ENCODE results near the gene NBAS. TPM values are rescaled to one million over a fixed set of nuclear protein-coding genes. Genes with fewer than 3 reads are reported as not detected.

The NBAS gene
- total RNA-seq, 2 donors from 2014 or later = 29.3 to 32.5 TPM

- no peaks in the 10 kb centered on the region for H3K4me1 Mint-ChIP-seq
- no peaks in the 10 kb centered on the region for H3K36me3 Mint-ChIP-seq (ENCODE audit: low read depth)
- H3K27me3 Mint-ChIP-seq = peaks cover 59% of the 10 kb centered on the region
- H3K27ac Mint-ChIP-seq = no peak overlapping the region
- H3K9me3 ChIP-seq (ENCODE audit: control insufficient read depth, low read length, poor library complexity, severe bottlenecking) = no peaks in the 10 kb centered on the region
- ATAC-seq = no peak
- no peak for DNase-seq
- H3K4me3 Mint-ChIP-seq = no peak overlapping the region
These were observed 21.7 kb upstream of the NBAS start for GRCh38 chr2:15582710-15583357.

- ATAC-seq (no peak), DNase-seq (no peak)
- no peaks in the 10 kb centered on the region for H3K36me3 Mint-ChIP-seq (ENCODE audit: low read depth)
- H3K9me3 ChIP-seq (ENCODE audit: control insufficient read depth, low read length, poor library complexity, severe bottlenecking) = no peaks in the 10 kb centered on the region
- peaks cover 4% of the 10 kb centered on the region for H3K4me1 Mint-ChIP-seq
- no peak overlapping the region for H3K27ac Mint-ChIP-seq
- H3K27me3 Mint-ChIP-seq = peaks cover 50% of the 10 kb centered on the region
- H3K4me3 Mint-ChIP-seq = no peak overlapping the region
These were observed 19.3 kb upstream of the NBAS start for GRCh38 chr2:15580451-15580850.

DNA sequence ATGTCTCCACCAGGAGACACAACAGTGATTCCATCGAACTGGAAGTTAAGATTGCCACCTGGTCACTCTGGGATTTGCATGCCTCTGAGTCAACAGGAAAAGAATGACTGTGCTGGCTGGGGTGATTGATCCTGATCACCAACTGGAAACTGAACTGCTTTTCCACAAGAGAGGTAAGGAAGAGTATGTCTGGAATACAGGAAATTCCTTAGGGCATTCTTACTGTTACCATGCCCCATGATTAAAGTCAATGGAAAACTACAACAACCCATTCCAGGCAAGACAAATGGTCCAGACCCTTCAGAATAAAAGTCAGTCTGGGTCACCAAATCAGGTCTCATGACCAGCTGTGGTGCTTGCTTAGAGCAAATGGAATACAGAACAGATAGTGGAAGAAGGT is 18.5 kb upstream of the NBAS start:
- no peaks in the 10 kb centered on the region for H3K36me3 Mint-ChIP-seq (ENCODE audit: low read depth)
- H3K4me3 Mint-ChIP-seq = no peak overlapping the region
- H3K4me1 Mint-ChIP-seq = peaks cover 4% of the 10 kb centered on the region
- DNase-seq = no peak
- ATAC-seq = no peak
- H3K9me3 ChIP-seq (ENCODE audit: control insufficient read depth, low read length, poor library complexity, severe bottlenecking) = no peaks in the 10 kb centered on the region
- peaks cover 42% of the 10 kb centered on the region for H3K27me3 Mint-ChIP-seq
- no peak overlapping the region for H3K27ac Mint-ChIP-seq

DNA sequence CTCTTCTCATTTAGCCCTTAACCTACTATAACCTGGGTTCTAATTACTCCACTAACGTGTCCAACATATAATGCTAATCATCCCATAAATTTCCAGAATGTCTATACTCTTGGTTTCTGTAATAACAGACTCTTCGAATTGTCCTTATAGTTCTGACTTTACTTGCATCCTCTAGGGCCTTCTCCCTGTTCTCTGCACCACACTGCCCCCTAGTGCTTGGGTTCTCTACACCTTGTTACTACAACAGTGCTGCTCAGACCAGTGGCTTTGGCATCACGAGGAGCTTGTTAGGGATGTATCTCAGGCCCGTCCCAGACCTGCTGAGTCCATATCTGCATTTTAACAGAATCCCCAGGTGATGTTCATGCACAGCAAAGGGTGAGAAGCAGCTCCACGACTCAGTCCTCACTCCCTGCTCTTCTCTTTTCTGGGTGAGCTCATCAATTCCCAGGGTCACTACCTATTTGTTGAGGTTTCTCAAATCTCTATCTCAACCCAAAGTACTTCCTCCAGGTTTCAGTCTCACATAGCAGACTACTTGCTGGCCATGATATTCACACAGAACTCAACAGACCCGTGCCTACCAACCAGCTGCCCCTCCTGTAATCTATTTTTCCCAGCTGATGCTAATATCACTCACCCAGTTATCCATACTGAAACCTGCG is 16.1 kb upstream of the NBAS start:
- Mint-ChIP-seq H3K27me3 (peaks cover 19% of the 10 kb centered on the region), H3K4me1 (peaks cover 4% of the 10 kb centered on the region), H3K36me3 (ENCODE audit: low read depth) (no peaks in the 10 kb centered on the region), H3K4me3 (no peak overlapping the region), H3K27ac (no peak overlapping the region)
- no peaks in the 10 kb centered on the region for H3K9me3 ChIP-seq (ENCODE audit: control insufficient read depth, low read length, poor library complexity, severe bottlenecking)
- DNase-seq (peak; percentile 59 to 87 (median 66)), ATAC-seq (peak; percentile 99)

- H3K27me3 Mint-ChIP-seq = peaks cover 18% of the 10 kb centered on the region
- H3K4me1 Mint-ChIP-seq = no peaks in the 10 kb centered on the region
- H3K27ac Mint-ChIP-seq = no peak overlapping the region
- no peaks in the 10 kb centered on the region for H3K9me3 ChIP-seq (ENCODE audit: control insufficient read depth, low read length, poor library complexity, severe bottlenecking)
- H3K4me3 Mint-ChIP-seq = no peak overlapping the region
- ATAC-seq (no peak), DNase-seq (no peak)
- no peaks in the 10 kb centered on the region for H3K36me3 Mint-ChIP-seq (ENCODE audit: low read depth)
These were observed 10.6 kb upstream of the NBAS start for GRCh38 chr2:15571729-15572128.

- DNase-seq (no peak), ATAC-seq (no peak)
- no peaks in the 10 kb centered on the region for H3K9me3 ChIP-seq (ENCODE audit: control insufficient read depth, low read length, poor library complexity, severe bottlenecking)
- H3K4me1 Mint-ChIP-seq = no peaks in the 10 kb centered on the region
- H3K36me3 Mint-ChIP-seq (ENCODE audit: low read depth) = no peaks in the 10 kb centered on the region
- H3K4me3 Mint-ChIP-seq = no peak overlapping the region
- H3K27me3 Mint-ChIP-seq = peaks cover 18% of the 10 kb centered on the region
- H3K27ac Mint-ChIP-seq = no peak overlapping the region
These were observed 9.0 kb upstream of the NBAS start for GRCh38 chr2:15570104-15570503.

- Mint-ChIP-seq H3K27me3 (peaks cover 29% of the 10 kb centered on the region), H3K4me3 (no peak overlapping the region), H3K27ac (no peak overlapping the region), H3K36me3 (ENCODE audit: low read depth) (no peaks in the 10 kb centered on the region), H3K4me1 (no peaks in the 10 kb centered on the region)
- H3K9me3 ChIP-seq (ENCODE audit: control insufficient read depth, low read length, poor library complexity, severe bottlenecking) = no peaks in the 10 kb centered on the region
- ATAC-seq (no peak), DNase-seq (no peak)
These were observed 7.7 kb upstream of the NBAS start for GRCh38 chr2:15568874-15569273.

GRCh38 chr2:15566912-15567311 is 5.8 kb upstream of the NBAS start:
- ATAC-seq = no peak
- no peak for DNase-seq
- no peak overlapping the region for H3K27ac Mint-ChIP-seq
- no peak overlapping the region for H3K4me3 Mint-ChIP-seq
- peaks cover 2% of the 10 kb centered on the region for H3K4me1 Mint-ChIP-seq
- H3K36me3 Mint-ChIP-seq (ENCODE audit: low read depth) = peaks cover 2% of the 10 kb centered on the region
- H3K27me3 Mint-ChIP-seq = peaks cover 25% of the 10 kb centered on the region
- no peaks in the 10 kb centered on the region for H3K9me3 ChIP-seq (ENCODE audit: control insufficient read depth, low read length, poor library complexity, severe bottlenecking)

DNA sequence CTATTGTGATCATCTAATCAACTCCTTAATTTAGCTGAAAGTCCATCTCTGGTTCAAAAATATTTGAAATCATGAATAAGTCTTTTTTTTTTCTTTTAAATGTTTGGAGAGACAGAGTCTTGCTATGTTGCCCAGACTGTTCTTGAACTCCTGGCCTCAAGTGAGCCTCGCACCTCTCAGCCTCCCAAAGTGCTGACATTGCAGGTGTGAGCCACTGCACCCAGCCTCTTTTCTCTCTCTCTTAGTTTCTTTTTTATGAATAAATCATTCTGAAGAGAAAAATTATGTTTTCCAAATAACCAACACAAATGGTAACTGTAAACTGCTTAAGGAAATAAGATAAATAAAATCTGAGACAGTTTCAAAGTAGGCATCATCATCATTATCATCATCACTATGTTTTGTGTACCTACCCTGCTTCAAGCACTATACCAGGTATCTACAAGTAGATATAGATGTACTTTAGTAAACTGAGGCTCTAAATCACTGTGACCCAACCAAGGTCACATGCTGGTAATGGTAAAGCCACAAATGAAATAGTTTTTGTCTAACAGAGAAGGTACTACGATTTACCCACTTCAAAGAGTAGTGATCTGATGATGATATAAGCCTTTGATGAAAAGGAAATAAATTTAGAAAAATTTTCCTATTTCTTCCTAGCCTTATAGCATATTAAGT is 5.0 kb upstream of the NBAS start:
- Mint-ChIP-seq H3K4me1 (peaks cover 9% of the 10 kb centered on the region), H3K4me3 (no peak overlapping the region), H3K36me3 (ENCODE audit: low read depth) (peaks cover 2% of the 10 kb centered on the region), H3K27ac (no peak overlapping the region), H3K27me3 (peaks cover 20% of the 10 kb centered on the region)
- DNase-seq (no peak), ATAC-seq (no peak)
- no peaks in the 10 kb centered on the region for H3K9me3 ChIP-seq (ENCODE audit: control insufficient read depth, low read length, poor library complexity, severe bottlenecking)

DNA sequence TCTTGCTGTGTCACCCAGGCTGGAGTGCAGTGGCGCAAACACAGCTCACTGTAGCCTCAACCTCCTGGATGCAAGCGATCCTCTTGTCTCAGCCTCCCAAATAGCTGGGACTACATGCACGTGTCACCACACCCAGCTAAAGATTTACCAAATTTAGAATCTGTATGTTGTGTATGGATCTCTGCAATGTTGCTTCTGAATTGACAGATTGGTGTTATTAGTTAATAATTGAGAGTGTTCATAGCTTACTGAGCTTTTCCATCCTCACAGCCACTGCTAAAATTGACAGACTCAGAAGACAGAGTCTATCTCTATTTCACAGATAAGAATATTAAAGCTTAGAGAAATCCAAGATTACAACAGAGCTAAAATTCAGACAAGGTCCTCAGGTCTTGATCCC is 4.3 kb upstream of the NBAS start:
- H3K4me1 Mint-ChIP-seq = peaks cover 12% of the 10 kb centered on the region
- H3K4me3 Mint-ChIP-seq = no peak overlapping the region
- peaks cover 19% of the 10 kb centered on the region for H3K27me3 Mint-ChIP-seq
- H3K27ac Mint-ChIP-seq = no peak overlapping the region
- peaks cover 2% of the 10 kb centered on the region for H3K36me3 Mint-ChIP-seq (ENCODE audit: low read depth)
- no peak for ATAC-seq
- no peak for DNase-seq
- no peaks in the 10 kb centered on the region for H3K9me3 ChIP-seq (ENCODE audit: control insufficient read depth, low read length, poor library complexity, severe bottlenecking)

DNA sequence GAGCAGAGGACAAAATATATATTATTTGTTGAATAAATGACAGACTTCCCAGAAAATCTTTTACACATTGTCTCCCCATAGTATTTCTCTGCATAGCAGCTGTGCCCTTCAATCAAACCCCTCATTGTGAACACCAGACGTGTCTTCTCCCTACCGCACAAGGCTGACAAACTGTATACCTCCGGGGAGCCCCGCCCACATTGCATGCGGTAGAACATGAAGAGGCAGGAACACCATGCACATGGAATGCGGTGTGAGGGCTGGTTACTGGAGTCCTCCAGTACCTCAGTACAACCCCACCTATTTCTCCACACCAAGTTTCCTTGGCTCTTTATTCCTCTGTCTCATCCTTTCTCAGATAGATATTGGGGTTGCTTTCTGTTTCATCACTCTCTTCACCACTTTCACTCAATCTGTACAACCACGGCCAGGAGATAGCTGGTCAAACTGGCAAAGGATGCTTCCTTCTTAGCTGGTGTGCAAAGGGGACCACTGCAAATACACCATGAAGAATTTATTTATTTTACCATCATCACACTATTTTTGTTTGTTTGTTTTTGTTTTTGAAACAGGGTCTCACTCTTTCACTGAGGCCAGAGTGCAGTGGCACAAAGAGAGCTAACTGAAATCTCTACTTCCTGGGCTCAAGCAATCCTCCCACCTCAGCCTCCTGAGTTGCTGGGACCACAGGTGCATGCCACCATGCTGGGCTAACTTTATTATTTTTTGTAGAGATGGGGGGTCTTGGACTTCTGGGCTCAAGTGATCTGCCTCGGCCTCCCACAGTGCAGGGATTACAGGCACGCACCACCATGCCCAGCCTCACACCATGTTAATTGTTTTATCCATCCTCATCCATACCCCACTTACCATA is 2.3 kb upstream of the NBAS start:
- Mint-ChIP-seq H3K4me3 (peak overlapping the region; percentile 60), H3K4me1 (peaks cover 27% of the 10 kb centered on the region), H3K27ac (peak overlapping the region; percentile 0), H3K36me3 (ENCODE audit: low read depth) (peaks cover 2% of the 10 kb centered on the region), H3K27me3 (peaks cover 11% of the 10 kb centered on the region)
- DNase-seq (no peak), ATAC-seq (no peak)
- no peaks in the 10 kb centered on the region for H3K9me3 ChIP-seq (ENCODE audit: control insufficient read depth, low read length, poor library complexity, severe bottlenecking)

- Mint-ChIP-seq H3K4me1 (peaks cover 32% of the 10 kb centered on the region), H3K27me3 (peaks cover 11% of the 10 kb centered on the region)
- no peak for ATAC-seq
These were observed 1.4 kb upstream of the NBAS start for GRCh38 chr2:15562354-15563031.

More at GRCh38 chr2:15562354-15563031, 1.4 kb upstream of the NBAS start:
- H3K9me3 ChIP-seq (ENCODE audit: control insufficient read depth, low read length, poor library complexity, severe bottlenecking) = no peaks in the 10 kb centered on the region
- Mint-ChIP-seq H3K36me3 (ENCODE audit: low read depth) (peaks cover 2% of the 10 kb centered on the region), H3K27ac (peak overlapping the region; percentile 94), H3K4me3 (peak overlapping the region; percentile 98)
- DNase-seq = no peak

All from T-helper 17 cell (primary cell).